Ammon's horn (tissue), 1 donor: ENCODE data around the gene COPS7A.
A peak's percentile ranks its signal among the peaks of the same experiment; 100 is the strongest.
"Not testable (repeated sequence)": the region's sequence is repeated elsewhere in the genome, so short reads cannot be mapped to it uniquely, and the experiment has no call there.

Experiments
- DNase-seq: peaks from one replicate; pipeline ENCODE4 v3.0.0-alpha.2; 2016; ENCODE audit warnings: low spot score

COPS7A gene

GRCh38 chr12:6701078-6701768 is 22.6 kb upstream of the COPS7A start:
- DNase-seq: no peak

- DNase-seq: no peak
These were observed 20.2 kb upstream of the COPS7A start for GRCh38 chr12:6703631-6704030.

GRCh38 chr12:6708351-6708750 is 15.5 kb upstream of the COPS7A start:
- not testable (repeated sequence) for DNase-seq

- DNase-seq: no peak
These were observed 14.9 kb upstream of the COPS7A start for GRCh38 chr12:6708960-6709394.

- DNase-seq: not testable (repeated sequence)
These were observed 7.6 kb upstream of the COPS7A start for GRCh38 chr12:6716031-6716873.

- DNase-seq: no peak
These were observed 6.9 kb upstream of the COPS7A start for GRCh38 chr12:6716874-6717437.

GRCh38 chr12:6722863-6723262 is 983 bp upstream of the COPS7A start:
- no peak for DNase-seq

GRCh38 chr12:6724409-6724797 is 557 bp downstream of the COPS7A start:
- DNase-seq: peak; percentile 52

- no peak for DNase-seq
These were observed 1.5 kb downstream of the COPS7A start for GRCh38 chr12:6725350-6725749.

GRCh38 chr12:6729186-6729585 is 5.3 kb downstream of the COPS7A start:
- DNase-seq: no peak

- DNase-seq: no peak
These were observed 6.3 kb downstream of the COPS7A start for GRCh38 chr12:6730169-6730568.

- DNase-seq: no peak
These were observed 10.9 kb downstream of the COPS7A start for GRCh38 chr12:6734506-6735387.

- DNase-seq: peak; percentile 82
These were observed 11.8 kb downstream of the COPS7A start for GRCh38 chr12:6735448-6736191.

- no peak for DNase-seq
These were observed 12.9 kb downstream of the COPS7A start for GRCh38 chr12:6736754-6737153.

- DNase-seq: not testable (repeated sequence)
These were observed 18.2 kb downstream of the COPS7A start for GRCh38 chr12:6742080-6742479.

- no peak for DNase-seq
These were observed 19.0 kb downstream of the COPS7A start for GRCh38 chr12:6742834-6743233.

GRCh38 chr12:6743300-6743699 is 19.5 kb downstream of the COPS7A start:
- DNase-seq: not testable (repeated sequence)

GRCh38 chr12:6745741-6746525 is 22.1 kb downstream of the COPS7A start:
- peak; percentile 39 for DNase-seq

GRCh38 chr12:6747216-6747615 is 23.4 kb downstream of the COPS7A start:
- DNase-seq: no peak

- DNase-seq: no peak
These were observed 24.9 kb downstream of the COPS7A start for GRCh38 chr12:6748761-6749160.
